HepG2 (cell line): ENCODE measurements around the gene ZP2. TPM values are rescaled to one million over a fixed set of nuclear protein-coding genes. Genes with fewer than 3 reads are reported as not detected.

ENCODE experiments used
- ATAC-seq: fragments of 200-7000 bp; cut with Tn5 transposase; 3 replicates; pipeline ENCODE4 v1.9.1; 2020; ENCODE audit warnings: mild to moderate bottlenecking, moderate library complexity
- BruUV-seq: library from RNA; stranded (reverse); fragments of 400-500 nt; replicated peaks from 2 replicates; lab custom pipeline; 2021; lab: Mats Ljungman, UMichigan
- CTCF ChIA-PET: fragments of 300-600 bp; formaldehyde crosslinking; extraction: SDS; loops from one replicate; lab custom pipeline; 2021; ENCODE audit warnings: low total read pairs, inconsistent platforms, low intra/inter-chr PET ratio; lab: Yijun Ruan, JAX
- POLR2A ChIA-PET: fragments of 350-600 bp; sonication (Branson Sonifier 250); formaldehyde crosslinking; loops from one replicate; lab custom pipeline; 2020; ENCODE audit warnings: antibody characterized with exemption, inconsistent platforms; lab: Yijun Ruan, JAX
- DNase-seq: peaks from one replicate; pipeline ENCODE4 v3.0.0-alpha.2; 2015; ENCODE audit warnings: low spot score
- FAIRE-seq: peaks from 3 replicates; lab custom pipeline; 2011; peaks lifted over from hg19 to GRCh38; lab: Jason Lieb, UNC
- H2AFZ ChIP-seq: one replicate; pipeline ENCODE4 v1.6.1; 2011; ENCODE audit warnings: low read length, inconsistent platforms
- H3K27ac ChIP-seq: fragments of 300-600 bp; 3 replicates; pipeline ENCODE4 v1.8.0; 2011; ENCODE audit warnings: mixed run types, mild to moderate bottlenecking, mixed read lengths, low read length, inconsistent platforms; ENCODE audit not compliant: insufficient read depth; ENCODE audit errors: extremely low read length
- H3K27me3 ChIP-seq, 2 experiments: fragments of 200-600 bp in 1 of 2; 2 replicates in 1 of 2; 3 replicates in 1 of 2; pipeline versions ENCODE4 v1.6.0 to v1.8.0; 2011; ENCODE audit warnings: low read length in 2 of 2, mild to moderate bottlenecking in 2 of 2, moderate library complexity in 2 of 2, inconsistent platforms in 1 of 2; ENCODE audit not compliant: insufficient read depth in 2 of 2, control insufficient read depth in 1 of 2
- H3K36me3 ChIP-seq, 2 experiments: fragments of 200-600 bp in 1 of 2; replicated peaks in 1 of 2; 2 replicates in 1 of 2; 3 replicates in 1 of 2; pipeline versions ENCODE4 v1.5.1 to v1.8.0; 2011; ENCODE audit warnings: low read length in 2 of 2, inconsistent platforms in 1 of 2; ENCODE audit not compliant: insufficient read depth in 2 of 2, control insufficient read depth in 1 of 2
- H3K4me1 ChIP-seq: 2 replicates; pipeline ENCODE4 v1.5.1; 2012; ENCODE audit warnings: low read length, inconsistent platforms; ENCODE audit not compliant: insufficient read depth
- H3K4me2 ChIP-seq: 2 replicates; pipeline ENCODE4 v1.6.0; 2011; ENCODE audit warnings: low read depth, low read length, inconsistent platforms
- H3K4me3 ChIP-seq, 3 experiments: fragments of 200-600 bp in 1 of 3; sonication (generic), shearing (Covaris generic) in 1 of 3; replicated peaks in 1 of 3; 2 replicates each; pipeline ENCODE4 v1.5.1; 2011 to 2016; ENCODE audit warnings: low read length in 3 of 3, inconsistent platforms in 2 of 3, low read depth in 2 of 3, mild to moderate bottlenecking in 2 of 3, control low read depth in 1 of 3, mixed read lengths in 1 of 3; ENCODE audit not compliant: insufficient read depth in 1 of 3
- H3K79me2 ChIP-seq: one replicate; pipeline ENCODE4 v1.6.1; 2011; ENCODE audit warnings: low read length, inconsistent platforms; ENCODE audit not compliant: insufficient read depth
- H3K9ac ChIP-seq: 2 replicates; pipeline ENCODE4 v1.6.0; 2011; ENCODE audit warnings: mild to moderate bottlenecking, low read depth, low read length, inconsistent platforms; ENCODE audit not compliant: insufficient read depth
- H3K9me3 ChIP-seq: 2 replicates; pipeline ENCODE4 v1.5.1; 2012; ENCODE audit warnings: mild to moderate bottlenecking, low read length
- H4K20me1 ChIP-seq: 2 replicates; pipeline ENCODE4 v1.6.0; 2011; ENCODE audit warnings: inconsistent platforms, mild to moderate bottlenecking, low read length, moderate library complexity; ENCODE audit not compliant: insufficient read depth
- ASH2L ChIP-seq: fragments of 300-600, 200-600 bp; sonication (generic); IDR thresholded peaks from 2 replicates; pipeline ENCODE4 v1.7.0; 2017; ENCODE audit warnings: low read depth, mild to moderate bottlenecking, moderate library complexity, mixed read lengths, low read length; ENCODE audit not compliant: insufficient read length
- CEBPB ChIP-seq: IDR thresholded peaks from 2 replicates; pipeline ENCODE4 v1.6.1; 2011; ENCODE audit warnings: low read depth, low read length, improper control_type of control experiment, borderline replicate concordance
- FOXK1 ChIP-seq: sonication (generic); formaldehyde crosslinking; IDR thresholded peaks from 2 replicates; pipeline ENCODE4 v1.4.0; 2020; ENCODE audit warnings: low read depth, missing genetic modification reagents, borderline replicate concordance
- HOXA9 ChIP-seq: sonication (generic); formaldehyde crosslinking; IDR thresholded peaks from 2 replicates; pipeline ENCODE4 v1.8.1; 2022; ENCODE audit warnings: missing genetic modification reagents, mild to moderate bottlenecking, moderate library complexity, borderline replicate concordance
- MBD4 ChIP-seq: IDR thresholded peaks from 2 replicates; pipeline ENCODE4 v1.6.1; 2012; ENCODE audit warnings: low read length, inconsistent platforms, borderline replicate concordance
- RELA ChIP-seq: sonication (generic); formaldehyde crosslinking; IDR thresholded peaks from 2 replicates; pipeline ENCODE4 v1.4.0; 2020; ENCODE audit warnings: missing genetic modification reagents
- ZNF484 ChIP-seq: sonication (generic); formaldehyde crosslinking; IDR thresholded peaks from 2 replicates; pipeline ENCODE4 v1.5.1; 2020; ENCODE audit warnings: mild to moderate bottlenecking, low read depth, missing genetic modification reagents, borderline replicate concordance
- ZNF546 ChIP-seq: sonication (generic); formaldehyde crosslinking; conservative IDR thresholded peaks from 2 replicates; pipeline ENCODE4 v1.8.1; 2023; ENCODE audit warnings: mild to moderate bottlenecking, missing genetic modification reagents
- ZSCAN22 ChIP-seq: sonication (generic); formaldehyde crosslinking; IDR thresholded peaks from 2 replicates; pipeline ENCODE4 v1.4.0; 2020; ENCODE audit warnings: mild to moderate bottlenecking, missing genetic modification reagents
- WGBS: methylation state at CpG from one replicate; pipeline ENCODE4 v1.1.6; 2017; ENCODE audit warnings: low lambda C conversion rate; 5-methylcytosine and 5-hydroxymethylcytosine counted together
- in situ Hi-C: cut with HindIII; loops from 2 replicates; pipeline ENCODE4 v1.10.0; 2017; ENCODE audit warnings: low pct_unique_long_range_greater_than_20kb; ENCODE audit not compliant: extremely low pct_ligation_motif_present
- intact Hi-C: fragments of 100-400 bp; cut with micrococcal nuclease; formaldehyde crosslinking; loops from one replicate; pipeline ENCODE4 v1.10.0; 2022; ENCODE audit not compliant: unreplicated experiment
- polyA plus RNA-seq, 8 experiments: library from polyadenylated mRNA; depleted of rRNA in 3 of 8; stranded (reverse) in 7 of 8; unstranded in 1 of 8; fragments of >200 nt; fragmentation: Illumina TruSeq in 4 of 8; extraction: Trizol in 4 of 8; gene quantifications; 2 replicates each; pipeline versions ENCODE4 v1.2.1 to v1.2.3, GENCODE V29; 2011 to 2016; ENCODE audit warnings: low read depth in 4 of 8, missing spikeins in 1 of 8, mixed read lengths in 1 of 8; ENCODE audit not compliant: insufficient read depth in 1 of 8
- total RNA-seq, 5 experiments: library from RNA; depleted of rRNA; stranded (reverse); fragments of >200 nt; fragmentation: Illumina TruSeq; extraction: Trizol; gene quantifications; 2 replicates each; pipeline ENCODE4 v1.2.3, GENCODE V29; 2016; ENCODE audit warnings: low read depth in 1 of 5
- TF ChIP-seq, protein P1 (sequence below): sonication (generic); formaldehyde crosslinking; IDR thresholded peaks from 2 replicates; pipeline ENCODE4 v1.8.0; 2022; ENCODE audit warnings: mild to moderate bottlenecking, missing genetic modification reagents, moderate library complexity
- TF ChIP-seq, protein P2 (sequence below): sonication (generic); formaldehyde crosslinking; IDR thresholded peaks from 2 replicates; pipeline ENCODE4 v1.4.0; 2020; ENCODE audit warnings: missing genetic modification reagents
- TF ChIP-seq, protein P3 (sequence below): sonication (generic); formaldehyde crosslinking; IDR thresholded peaks from 2 replicates; pipeline ENCODE4 v1.8.1; 2023; ENCODE audit warnings: missing genetic modification reagents, inconsistent platforms, borderline replicate concordance
- TF ChIP-seq, protein P4 (sequence below): sonication (generic); formaldehyde crosslinking; IDR thresholded peaks from 2 replicates; pipeline ENCODE4 v1.5.0; 2020; ENCODE audit warnings: mild to moderate bottlenecking, missing genetic modification reagents
- TF ChIP-seq, protein P5 (sequence below): sonication (generic); formaldehyde crosslinking; IDR thresholded peaks from 2 replicates; pipeline ENCODE4 v1.4.0; 2020; ENCODE audit warnings: missing genetic modification reagents; ENCODE audit errors: not compliant biosample characterization

Gene ZP2
- total and polyA plus RNA-seq, 2 of the 13 experiments (the other 11 are each of a cell fraction or from before 2014, with no cell fraction given): not detected

DNA sequence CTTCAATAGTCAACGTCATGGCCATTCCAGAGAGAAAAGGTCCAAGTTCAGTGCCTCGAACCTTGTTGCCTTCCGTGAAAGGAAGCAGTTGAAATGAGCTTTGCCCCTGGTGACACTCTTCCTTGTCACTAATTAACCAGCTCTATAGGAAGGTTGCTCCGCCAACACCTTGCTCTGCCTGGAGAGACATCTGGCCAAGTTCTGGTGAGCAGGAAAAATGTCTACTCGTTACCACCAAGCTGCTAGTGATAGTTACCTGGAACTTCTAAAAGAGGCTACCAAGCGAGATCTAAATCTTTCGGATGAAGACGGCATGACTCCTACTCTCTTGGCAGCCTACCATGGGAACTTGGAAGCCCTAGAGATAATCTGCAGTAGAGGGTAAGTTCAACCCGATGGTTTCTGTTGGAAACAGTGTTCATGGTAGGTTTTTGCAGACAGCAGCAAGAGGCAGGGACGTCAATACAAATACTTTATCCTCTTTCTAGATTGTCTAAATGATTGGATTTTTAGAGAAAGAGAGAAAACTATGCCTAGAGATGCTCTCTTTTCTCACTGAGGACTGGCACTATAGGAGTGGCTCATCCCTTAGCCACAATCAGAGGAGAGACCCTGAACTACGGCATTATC is 22.3 kb upstream of the ZP2 start, which contains the start of gene ANKS4B (continued):
- TF ChIP-seq CEBPB (no peak), FOXK1 (CRISPR knock-in tag) (peak; percentile 98)

DNA sequence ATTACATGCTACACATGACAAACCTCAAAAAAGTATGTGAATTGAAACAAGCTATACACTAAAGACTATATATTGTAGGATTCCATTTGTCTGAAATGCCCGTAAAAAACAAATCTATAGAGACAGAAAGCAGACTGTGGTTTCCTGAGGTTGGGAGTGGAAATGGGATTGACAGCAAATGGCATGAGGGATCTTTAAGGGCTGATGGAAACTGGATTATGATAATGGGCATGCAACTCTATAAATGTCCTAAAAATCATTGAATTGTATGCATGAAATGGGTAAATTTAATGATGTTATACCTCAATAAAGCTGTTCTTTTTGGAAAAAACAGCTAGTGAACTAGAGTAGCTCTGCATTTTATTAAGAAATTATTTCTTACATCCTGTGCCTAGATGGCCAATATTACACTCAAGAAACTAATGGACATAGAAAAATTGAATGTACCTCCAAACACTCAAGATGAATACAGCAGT is 21.7 kb upstream of the ZP2 start:
- FAIRE-seq: no peak
- no peak; the same call in 2 of the 3 replicates for ATAC-seq
- H3K27me3 ChIP-seq: no peaks in the 10 kb centered on the region; a peak in 1 of 5 replicates
- WGBS: 61% methylated on average over 1 of the region's 1 CpG
- H4K20me1 ChIP-seq: no peaks in the 10 kb centered on the region
- in situ Hi-C loops: no loop called here
- ChIA-PET CTCF (no interaction called here), POLR2A (interaction anchor here (0.6 to 2.8 kb wide), 22 partner anchors 9 to 101 kb away, joined by 3 to 34 read pairs (median 5); partner anchors contain the start of gene ZP2)
- BruUV-seq: TSS peak; percentile 91
- no peaks in the 10 kb centered on the region for H3K9me3 ChIP-seq
- H3K36me3 ChIP-seq: peaks cover 0 to 1% of the 10 kb centered on the region in 2 experiments; a peak in 1 of 5 replicates
- H3K4me3 ChIP-seq: peak overlapping the region; percentile 70 to 80 (median 71); a peak in 5 of 6 replicates
- no peak for DNase-seq
- no peak overlapping the region for H2AFZ ChIP-seq
- H3K9ac ChIP-seq: no peak overlapping the region
- no peak overlapping the region for H3K27ac ChIP-seq
- peak overlapping the region; percentile 84 for H3K4me2 ChIP-seq
- H3K4me1 ChIP-seq: peaks cover 79% of the 10 kb centered on the region
- intact Hi-C loops: loop anchor here (1.0 to 5.0 kb wide), 3 partner anchors 28 to 45 kb away; partner anchors contain the start of gene CRYM
- H3K79me2 ChIP-seq: peaks cover 36% of the 10 kb centered on the region
- TF ChIP-seq ASH2L: peak; percentile 87
- TF ChIP-seq, protein P1, sequence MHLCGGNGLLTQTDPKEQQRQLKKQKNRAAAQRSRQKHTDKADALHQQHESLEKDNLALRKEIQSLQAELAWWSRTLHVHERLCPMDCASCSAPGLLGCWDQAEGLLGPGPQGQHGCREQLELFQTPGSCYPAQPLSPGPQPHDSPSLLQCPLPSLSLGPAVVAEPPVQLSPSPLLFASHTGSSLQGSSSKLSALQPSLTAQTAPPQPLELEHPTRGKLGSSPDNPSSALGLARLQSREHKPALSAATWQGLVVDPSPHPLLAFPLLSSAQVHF (CRISPR knock-in tag): 0 out of 2 replicates have a peak, but pooled peaks have one; percentile 40
- TF ChIP-seq, protein P2, sequence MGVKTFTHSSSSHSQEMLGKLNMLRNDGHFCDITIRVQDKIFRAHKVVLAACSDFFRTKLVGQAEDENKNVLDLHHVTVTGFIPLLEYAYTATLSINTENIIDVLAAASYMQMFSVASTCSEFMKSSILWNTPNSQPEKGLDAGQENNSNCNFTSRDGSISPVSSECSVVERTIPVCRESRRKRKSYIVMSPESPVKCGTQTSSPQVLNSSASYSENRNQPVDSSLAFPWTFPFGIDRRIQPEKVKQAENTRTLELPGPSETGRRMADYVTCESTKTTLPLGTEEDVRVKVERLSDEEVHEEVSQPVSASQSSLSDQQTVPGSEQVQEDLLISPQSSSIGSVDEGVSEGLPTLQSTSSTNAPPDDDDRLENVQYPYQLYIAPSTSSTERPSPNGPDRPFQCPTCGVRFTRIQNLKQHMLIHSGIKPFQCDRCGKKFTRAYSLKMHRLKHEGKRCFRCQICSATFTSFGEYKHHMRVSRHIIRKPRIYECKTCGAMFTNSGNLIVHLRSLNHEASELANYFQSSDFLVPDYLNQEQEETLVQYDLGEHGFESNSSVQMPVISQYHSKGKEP (CRISPR knock-in tag): no peak
- TF ChIP-seq, protein P3, sequence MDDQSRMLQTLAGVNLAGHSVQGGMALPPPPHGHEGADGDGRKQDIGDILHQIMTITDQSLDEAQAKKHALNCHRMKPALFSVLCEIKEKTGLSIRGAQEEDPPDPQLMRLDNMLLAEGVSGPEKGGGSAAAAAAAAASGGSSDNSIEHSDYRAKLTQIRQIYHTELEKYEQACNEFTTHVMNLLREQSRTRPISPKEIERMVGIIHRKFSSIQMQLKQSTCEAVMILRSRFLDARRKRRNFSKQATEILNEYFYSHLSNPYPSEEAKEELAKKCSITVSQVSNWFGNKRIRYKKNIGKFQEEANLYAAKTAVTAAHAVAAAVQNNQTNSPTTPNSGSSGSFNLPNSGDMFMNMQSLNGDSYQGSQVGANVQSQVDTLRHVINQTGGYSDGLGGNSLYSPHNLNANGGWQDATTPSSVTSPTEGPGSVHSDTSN (CRISPR knock-in tag): 0 out of 2 replicates have a peak, but pooled peaks have one; percentile 33
- no peak for TF ChIP-seq ZNF546 (CRISPR knock-in tag)
- TF ChIP-seq MBD4: no peak
- TF ChIP-seq ZNF484 (CRISPR knock-in tag): no peak
- TF ChIP-seq, protein P4, sequence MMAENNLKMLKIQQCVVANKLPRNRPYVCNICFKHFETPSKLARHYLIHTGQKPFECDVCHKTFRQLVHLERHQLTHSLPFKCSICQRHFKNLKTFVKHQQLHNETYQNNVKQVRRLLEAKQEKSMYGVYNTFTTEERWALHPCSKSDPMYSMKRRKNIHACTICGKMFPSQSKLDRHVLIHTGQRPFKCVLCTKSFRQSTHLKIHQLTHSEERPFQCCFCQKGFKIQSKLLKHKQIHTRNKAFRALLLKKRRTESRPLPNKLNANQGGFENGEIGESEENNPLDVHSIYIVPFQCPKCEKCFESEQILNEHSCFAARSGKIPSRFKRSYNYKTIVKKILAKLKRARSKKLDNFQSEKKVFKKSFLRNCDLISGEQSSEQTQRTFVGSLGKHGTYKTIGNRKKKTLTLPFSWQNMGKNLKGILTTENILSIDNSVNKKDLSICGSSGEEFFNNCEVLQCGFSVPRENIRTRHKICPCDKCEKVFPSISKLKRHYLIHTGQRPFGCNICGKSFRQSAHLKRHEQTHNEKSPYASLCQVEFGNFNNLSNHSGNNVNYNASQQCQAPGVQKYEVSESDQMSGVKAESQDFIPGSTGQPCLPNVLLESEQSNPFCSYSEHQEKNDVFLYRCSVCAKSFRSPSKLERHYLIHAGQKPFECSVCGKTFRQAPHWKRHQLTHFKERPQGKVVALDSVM: no peak
- TF ChIP-seq, protein P5, sequence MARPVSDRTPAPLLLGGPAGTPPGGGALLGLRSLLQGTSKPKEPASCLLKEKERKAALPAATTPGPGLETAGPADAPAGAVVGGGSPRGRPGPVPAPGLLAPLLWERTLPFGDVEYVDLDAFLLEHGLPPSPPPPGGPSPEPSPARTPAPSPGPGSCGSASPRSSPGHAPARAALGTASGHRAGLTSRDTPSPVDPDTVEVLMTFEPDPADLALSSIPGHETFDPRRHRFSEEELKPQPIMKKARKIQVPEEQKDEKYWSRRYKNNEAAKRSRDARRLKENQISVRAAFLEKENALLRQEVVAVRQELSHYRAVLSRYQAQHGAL (CRISPR knock-in tag): peak; percentile 39
- TF ChIP-seq HOXA9 (CRISPR knock-in tag): no peak
- no peak for TF ChIP-seq RELA
- 0 out of 2 replicates have a peak, but pooled peaks have one; percentile 50 for TF ChIP-seq ZSCAN22 (CRISPR knock-in tag)
